Measurements from ENCODE around the gene CDK4. TPM values are rescaled to one million over a fixed set of nuclear protein-coding genes. Genes with fewer than 3 reads are reported as not detected.

CDK4 gene
- total and polyA plus RNA-seq, 2 of the 13 experiments (the other 11 are each of a cell fraction or from before 2014, with no cell fraction given), result 191 to 209 TPM

- TF ChIP-seq, protein P1, sequence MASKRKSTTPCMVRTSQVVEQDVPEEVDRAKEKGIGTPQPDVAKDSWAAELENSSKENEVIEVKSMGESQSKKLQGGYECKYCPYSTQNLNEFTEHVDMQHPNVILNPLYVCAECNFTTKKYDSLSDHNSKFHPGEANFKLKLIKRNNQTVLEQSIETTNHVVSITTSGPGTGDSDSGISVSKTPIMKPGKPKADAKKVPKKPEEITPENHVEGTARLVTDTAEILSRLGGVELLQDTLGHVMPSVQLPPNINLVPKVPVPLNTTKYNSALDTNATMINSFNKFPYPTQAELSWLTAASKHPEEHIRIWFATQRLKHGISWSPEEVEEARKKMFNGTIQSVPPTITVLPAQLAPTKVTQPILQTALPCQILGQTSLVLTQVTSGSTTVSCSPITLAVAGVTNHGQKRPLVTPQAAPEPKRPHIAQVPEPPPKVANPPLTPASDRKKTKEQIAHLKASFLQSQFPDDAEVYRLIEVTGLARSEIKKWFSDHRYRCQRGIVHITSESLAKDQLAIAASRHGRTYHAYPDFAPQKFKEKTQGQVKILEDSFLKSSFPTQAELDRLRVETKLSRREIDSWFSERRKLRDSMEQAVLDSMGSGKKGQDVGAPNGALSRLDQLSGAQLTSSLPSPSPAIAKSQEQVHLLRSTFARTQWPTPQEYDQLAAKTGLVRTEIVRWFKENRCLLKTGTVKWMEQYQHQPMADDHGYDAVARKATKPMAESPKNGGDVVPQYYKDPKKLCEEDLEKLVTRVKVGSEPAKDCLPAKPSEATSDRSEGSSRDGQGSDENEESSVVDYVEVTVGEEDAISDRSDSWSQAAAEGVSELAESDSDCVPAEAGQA (IDR thresholded peaks at IDR 0.05; ENCODE audit: low read depth), result no peak
- TF ChIP-seq, protein P1 (CRISPR knock-in tag; IDR thresholded peaks at IDR 0.05; ENCODE audit: borderline replicate concordance), result no peak
- TF ChIP-seq ZKSCAN5 (CRISPR knock-in tag; IDR thresholded peaks at IDR 0.05) (no peak), HES4 (CRISPR knock-in tag; IDR thresholded peaks at IDR 0.05; ENCODE audit: borderline replicate concordance) (no peak), HIVEP1 (CRISPR knock-in tag; IDR thresholded peaks at IDR 0.05) (no peak), ZNF761 (CRISPR knock-in tag; conservative IDR thresholded peaks at IDR 0.05) (no peak), MED1 (CRISPR knock-in tag; IDR thresholded peaks at IDR 0.05) (no peak), SMAD1 (CRISPR knock-in tag; IDR thresholded peaks at IDR 0.05; ENCODE audit: borderline replicate concordance, low read depth) (no peak), MNT (IDR thresholded peaks at IDR 0.05) (no peak), FOXM1 (CRISPR knock-in tag; IDR thresholded peaks at IDR 0.05) (no peak)
- TF ChIP-seq, protein P2, sequence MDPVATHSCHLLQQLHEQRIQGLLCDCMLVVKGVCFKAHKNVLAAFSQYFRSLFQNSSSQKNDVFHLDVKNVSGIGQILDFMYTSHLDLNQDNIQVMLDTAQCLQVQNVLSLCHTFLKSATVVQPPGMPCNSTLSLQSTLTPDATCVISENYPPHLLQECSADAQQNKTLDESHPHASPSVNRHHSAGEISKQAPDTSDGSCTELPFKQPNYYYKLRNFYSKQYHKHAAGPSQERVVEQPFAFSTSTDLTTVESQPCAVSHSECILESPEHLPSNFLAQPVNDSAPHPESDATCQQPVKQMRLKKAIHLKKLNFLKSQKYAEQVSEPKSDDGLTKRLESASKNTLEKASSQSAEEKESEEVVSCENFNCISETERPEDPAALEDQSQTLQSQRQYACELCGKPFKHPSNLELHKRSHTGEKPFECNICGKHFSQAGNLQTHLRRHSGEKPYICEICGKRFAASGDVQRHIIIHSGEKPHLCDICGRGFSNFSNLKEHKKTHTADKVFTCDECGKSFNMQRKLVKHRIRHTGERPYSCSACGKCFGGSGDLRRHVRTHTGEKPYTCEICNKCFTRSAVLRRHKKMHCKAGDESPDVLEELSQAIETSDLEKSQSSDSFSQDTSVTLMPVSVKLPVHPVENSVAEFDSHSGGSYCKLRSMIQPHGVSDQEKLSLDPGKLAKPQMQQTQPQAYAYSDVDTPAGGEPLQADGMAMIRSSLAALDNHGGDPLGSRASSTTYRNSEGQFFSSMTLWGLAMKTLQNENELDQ (CRISPR knock-in tag; IDR thresholded peaks at IDR 0.05; ENCODE audit: borderline replicate concordance), result no peak
- TF ChIP-seq, protein P3, sequence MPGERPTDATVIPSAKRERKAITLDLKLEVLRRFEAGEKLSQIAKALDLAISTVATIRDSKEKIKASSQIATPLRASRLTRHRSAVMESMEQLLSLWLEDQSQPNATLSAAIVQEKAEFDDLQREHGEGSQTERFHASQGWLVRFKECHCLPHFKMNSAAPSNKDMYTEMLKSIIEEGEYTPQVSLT (CRISPR knock-in tag; IDR thresholded peaks at IDR 0.05; ENCODE audit: borderline replicate concordance, low read depth), result no peak
- TF ChIP-seq, protein P4, sequence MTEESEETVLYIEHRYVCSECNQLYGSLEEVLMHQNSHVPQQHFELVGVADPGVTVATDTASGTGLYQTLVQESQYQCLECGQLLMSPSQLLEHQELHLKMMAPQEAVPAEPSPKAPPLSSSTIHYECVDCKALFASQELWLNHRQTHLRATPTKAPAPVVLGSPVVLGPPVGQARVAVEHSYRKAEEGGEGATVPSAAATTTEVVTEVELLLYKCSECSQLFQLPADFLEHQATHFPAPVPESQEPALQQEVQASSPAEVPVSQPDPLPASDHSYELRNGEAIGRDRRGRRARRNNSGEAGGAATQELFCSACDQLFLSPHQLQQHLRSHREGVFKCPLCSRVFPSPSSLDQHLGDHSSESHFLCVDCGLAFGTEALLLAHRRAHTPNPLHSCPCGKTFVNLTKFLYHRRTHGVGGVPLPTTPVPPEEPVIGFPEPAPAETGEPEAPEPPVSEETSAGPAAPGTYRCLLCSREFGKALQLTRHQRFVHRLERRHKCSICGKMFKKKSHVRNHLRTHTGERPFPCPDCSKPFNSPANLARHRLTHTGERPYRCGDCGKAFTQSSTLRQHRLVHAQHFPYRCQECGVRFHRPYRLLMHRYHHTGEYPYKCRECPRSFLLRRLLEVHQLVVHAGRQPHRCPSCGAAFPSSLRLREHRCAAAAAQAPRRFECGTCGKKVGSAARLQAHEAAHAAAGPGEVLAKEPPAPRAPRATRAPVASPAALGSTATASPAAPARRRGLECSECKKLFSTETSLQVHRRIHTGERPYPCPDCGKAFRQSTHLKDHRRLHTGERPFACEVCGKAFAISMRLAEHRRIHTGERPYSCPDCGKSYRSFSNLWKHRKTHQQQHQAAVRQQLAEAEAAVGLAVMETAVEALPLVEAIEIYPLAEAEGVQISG (CRISPR knock-in tag; IDR thresholded peaks at IDR 0.05), result no peak
Measured at GRCh38 chr12:57726884-57727757, 25.0 kb downstream of the CDK4 start (continued).
